ENCODE results near the gene ARID4B. TPM values are rescaled to one million over a fixed set of nuclear protein-coding genes. Genes with fewer than 3 reads are reported as not detected.
"Not testable (repeated sequence)": the region's sequence is repeated elsewhere in the genome, so short reads cannot be mapped to it uniquely, and the experiment has no call there.

The ARID4B gene
- total RNA-seq, 1 donor from 2014 or later: 17.6 TPM

- intact Hi-C loops (cut with DNase I): no loop called here
- no peak for DNase-seq (ENCODE audit: low spot score)
These were observed 8.9 kb upstream of the ARID4B start for GRCh38 chr1:235336903-235337302.

- intact Hi-C loops (cut with DNase I): no loop called here
- no peak for DNase-seq (ENCODE audit: low spot score)
These were observed 3.4 kb upstream of the ARID4B start for GRCh38 chr1:235331401-235331800.

GRCh38 chr1:235330918-235331285 is 2.9 kb upstream of the ARID4B start:
- intact Hi-C loops (cut with DNase I): no loop called here
- no peak for DNase-seq (ENCODE audit: low spot score)

- no peak for DNase-seq (ENCODE audit: low spot score)
- intact Hi-C loops (cut with DNase I): loop anchor here (5.0 kb wide), 3 partner anchors 77 to 173 kb away; partner anchors contain the start of gene B3GALNT2
These were observed 1.3 kb upstream of the ARID4B start for GRCh38 chr1:235329139-235329902.

GRCh38 chr1:235328271-235329138 is 526 bp upstream of the ARID4B start, which contains the start of gene GGPS1:
Gene GGPS1, plus strand, starts transcription at chr1:235328570. Its CDS starts 6,695 bp downstream, at chr1:235335265.
- intact Hi-C loops (cut with DNase I): loop anchor here (1.0 to 5.0 kb wide), 4 partner anchors 39 to 174 kb away; partner anchors contain the start of genes B3GALNT2 and TBCE

GRCh38 chr1:235326719-235327558 is 1.0 kb downstream of the ARID4B start:
- peak; percentile 80 for DNase-seq (ENCODE audit: low spot score)
- intact Hi-C loops (cut with DNase I): loop anchor here (5.0 kb wide), 3 partner anchors 75 to 175 kb away; partner anchors contain the start of gene B3GALNT2

More at GRCh38 chr1:235328271-235329138, 526 bp upstream of the ARID4B start, which contains the start of gene GGPS1:
- peak; percentile 99 for DNase-seq (ENCODE audit: low spot score)

- intact Hi-C loops (cut with DNase I): loop anchor here (5.0 kb wide), 3 partner anchors 74 to 176 kb away; partner anchors contain the start of gene B3GALNT2
- no peak for DNase-seq (ENCODE audit: low spot score)
These were observed 2.1 kb downstream of the ARID4B start for GRCh38 chr1:235325854-235326253.

GRCh38 chr1:235325139-235325538 is 2.8 kb downstream of the ARID4B start:
- intact Hi-C loops (cut with DNase I): loop anchor here (5.0 kb wide), 3 partner anchors 73 to 177 kb away; partner anchors contain the start of gene B3GALNT2
- DNase-seq (ENCODE audit: low spot score): no peak

GRCh38 chr1:235324296-235324695 is 3.7 kb downstream of the ARID4B start:
- intact Hi-C loops (cut with DNase I): no loop called here
- DNase-seq (ENCODE audit: low spot score): no peak

GRCh38 chr1:235320521-235321179 is 7.3 kb downstream of the ARID4B start:
- DNase-seq (ENCODE audit: low spot score): no peak
- intact Hi-C loops (cut with DNase I): no loop called here

- intact Hi-C loops (cut with DNase I): no loop called here
- DNase-seq (ENCODE audit: low spot score): no peak
These were observed 8.7 kb downstream of the ARID4B start for GRCh38 chr1:235319255-235319654.

GRCh38 chr1:235317168-235317567 is 10.8 kb downstream of the ARID4B start:
- no peak for DNase-seq (ENCODE audit: low spot score)
- intact Hi-C loops (cut with DNase I): no loop called here

GRCh38 chr1:235315735-235316134 is 12.2 kb downstream of the ARID4B start:
- no peak for DNase-seq (ENCODE audit: low spot score)
- intact Hi-C loops (cut with DNase I): no loop called here

- intact Hi-C loops (cut with DNase I): no loop called here
- DNase-seq (ENCODE audit: low spot score): no peak
These were observed 12.8 kb downstream of the ARID4B start for GRCh38 chr1:235315173-235315572.

- intact Hi-C loops (cut with DNase I): no loop called here
These were observed 13.9 kb downstream of the ARID4B start for GRCh38 chr1:235313931-235314678.

GRCh38 chr1:235313262-235313661 is 14.7 kb downstream of the ARID4B start:
- DNase-seq (ENCODE audit: low spot score): no peak
- intact Hi-C loops (cut with DNase I): no loop called here

More at GRCh38 chr1:235313931-235314678, 13.9 kb downstream of the ARID4B start:
- DNase-seq (ENCODE audit: low spot score): no peak

GRCh38 chr1:235309206-235309605 is 18.8 kb downstream of the ARID4B start:
- DNase-seq (ENCODE audit: low spot score); intact Hi-C loops (cut with DNase I): not testable (repeated sequence)

Measured in cardiac septum (tissue), 1 donor.